PFSK-1 (cell line): ENCODE results near the gene EFNA5.

Experiments
- FOXP2 ChIP-seq: optimal IDR thresholded peaks from 2 replicates; pipeline ENCODE3; 2011; ENCODE audit warnings: borderline replicate concordance, control low read depth, inconsistent platforms; ENCODE audit not compliant: insufficient read depth; ENCODE audit errors: extremely low read length, extremely low read depth
- POLR2AphosphoS5 ChIP-seq: IDR thresholded peaks from 2 replicates; pipeline ENCODE4 v1.6.1; 2012; ENCODE audit warnings: low read depth, mild to moderate bottlenecking, control low read depth, low read length, moderate library complexity
- REST ChIP-seq, 2 experiments: IDR thresholded peaks; 2 replicates each; pipeline versions ENCODE4 v1.6.1 to v1.8.0; 2011 to 2012; ENCODE audit warnings: low read depth in 2 of 2, low read length in 2 of 2, control low read depth in 1 of 2, inconsistent platforms in 1 of 2, mild to moderate bottlenecking in 1 of 2, moderate library complexity in 1 of 2; ENCODE audit not compliant: insufficient read depth in 1 of 2
- SIN3A ChIP-seq: IDR thresholded peaks from 2 replicates; pipeline ENCODE4 v1.6.1; 2012; ENCODE audit warnings: mild to moderate bottlenecking, low read length, moderate library complexity, borderline replicate concordance; ENCODE audit not compliant: insufficient read depth
- TAF1 ChIP-seq: IDR thresholded peaks from 2 replicates; pipeline ENCODE4 v1.6.1; 2012; ENCODE audit warnings: low read length, control low read depth, borderline replicate concordance; ENCODE audit not compliant: insufficient read depth

EFNA5 gene

GRCh38 chr5:107674655-107675054 is 3.9 kb upstream of the EFNA5 start:
- TF ChIP-seq SIN3A (no peak), POLR2AphosphoS5 (no peak), FOXP2 (no peak), REST (IDR thresholded peaks at IDR 0.05; ENCODE audit: insufficient read depth in 1 of 2, low read depth in 2 of 2, low read length in 2 of 2) (no peak), TAF1 (no peak)

- TF ChIP-seq POLR2AphosphoS5 (no peak), SIN3A (no peak), TAF1 (no peak), REST (IDR thresholded peaks at IDR 0.05; ENCODE audit: insufficient read depth in 1 of 2, low read depth in 2 of 2, low read length in 2 of 2) (no peak), FOXP2 (no peak)
These were observed 2.8 kb upstream of the EFNA5 start for GRCh38 chr5:107673368-107674136.

GRCh38 chr5:107673039-107673367 is 2.3 kb upstream of the EFNA5 start:
- TF ChIP-seq FOXP2 (no peak), POLR2AphosphoS5 (no peak; the same call in 1 of the 2 replicates), REST (IDR thresholded peaks at IDR 0.05; ENCODE audit: insufficient read depth in 1 of 2, low read depth in 2 of 2, low read length in 2 of 2) (no peak), SIN3A (no peak)

GRCh38 chr5:107672211-107673038 is 1.7 kb upstream of the EFNA5 start:
- TF ChIP-seq FOXP2 = no peak
- peak; percentile 58; the same call in 1 of the 2 replicates for TF ChIP-seq TAF1
- no peak; the same call in 1 of the 2 replicates for TF ChIP-seq POLR2AphosphoS5
- peak in 1 of 2 experiments; percentile 33; a peak in 1 of 4 replicates for TF ChIP-seq REST (IDR thresholded peaks at IDR 0.05; ENCODE audit: insufficient read depth in 1 of 2, low read depth in 2 of 2, low read length in 2 of 2)
